RPMI8226 (cell line): ENCODE results near the gene SPTBN4.
A peak's percentile ranks its signal among the peaks of the same experiment; 100 is the strongest.
"Not testable (repeated sequence)": the region's sequence is repeated elsewhere in the genome, so short reads cannot be mapped to it uniquely, and the experiment has no call there.

Experiments used
- DNase-seq: peaks from one replicate; pipeline ENCODE4 v3.0.0-alpha.2; 2015

The SPTBN4 gene

GRCh38 chr19:40442328-40443130 lies 24.3 kb upstream of the SPTBN4 start:
- DNase-seq: no peak

GRCh38 chr19:40443131-40443999 lies 23.4 kb upstream of the SPTBN4 start:
- DNase-seq: peak; percentile 99

GRCh38 chr19:40444000-40444824 lies 22.6 kb upstream of the SPTBN4 start, which contains the start of gene SERTAD3:
TSS of gene SERTAD3 (minus strand) at chr19:40444335. CDS start at chr19:40442080, 2,255 bp downstream.
- DNase-seq: peak; percentile 95

- DNase-seq: no peak
Measured at GRCh38 chr19:40444825-40445312, 21.9 kb upstream of the SPTBN4 start.

GRCh38 chr19:40445780-40446262 lies 21.0 kb upstream of the SPTBN4 start:
- no peak for DNase-seq

- no peak for DNase-seq
Measured at GRCh38 chr19:40446263-40446784, 20.5 kb upstream of the SPTBN4 start.

- no peak for DNase-seq
Measured at GRCh38 chr19:40449506-40449905, 17.3 kb upstream of the SPTBN4 start.

- DNase-seq: no peak
Measured at GRCh38 chr19:40450664-40451063, 16.1 kb upstream of the SPTBN4 start.

GRCh38 chr19:40452016-40452415 lies 14.8 kb upstream of the SPTBN4 start:
- DNase-seq: no peak

- DNase-seq: no peak
Measured at GRCh38 chr19:40453151-40453735, 13.6 kb upstream of the SPTBN4 start.

- not testable (repeated sequence) for DNase-seq
Measured at GRCh38 chr19:40453943-40454342, 12.9 kb upstream of the SPTBN4 start.

GRCh38 chr19:40457048-40457447 lies 9.8 kb upstream of the SPTBN4 start:
- no peak for DNase-seq

- no peak for DNase-seq
Measured at GRCh38 chr19:40457953-40458596, 8.7 kb upstream of the SPTBN4 start.

GRCh38 chr19:40458597-40458974 lies 8.2 kb upstream of the SPTBN4 start:
- DNase-seq: no peak

- DNase-seq: no peak
Measured at GRCh38 chr19:40460185-40460584, 6.6 kb upstream of the SPTBN4 start.

GRCh38 chr19:40461669-40462221 lies 5.1 kb upstream of the SPTBN4 start:
- DNase-seq: peak; percentile 80

- DNase-seq: not testable (repeated sequence)
Measured at GRCh38 chr19:40463587-40464037, 3.2 kb upstream of the SPTBN4 start.

- DNase-seq: peak; percentile 80
Measured at GRCh38 chr19:40464059-40465024, 2.5 kb upstream of the SPTBN4 start.

GRCh38 chr19:40465025-40465556 lies 1.7 kb upstream of the SPTBN4 start:
- DNase-seq: peak; percentile 45
